ENCODE data around the gene FGF22.
"Not testable (repeated sequence)": the region's sequence is repeated elsewhere in the genome, so short reads cannot be mapped to it uniquely, and the experiment has no call there.

FGF22 gene

GRCh38 chr19:607301-608154 is 32.2 kb upstream of the FGF22 start:
- no peak for DNase-seq (ENCODE audit: low read depth in 2 of 2)

- DNase-seq (ENCODE audit: low read depth in 2 of 2), result no peak
These were observed 31.3 kb upstream of the FGF22 start for GRCh38 chr19:608155-609003.

GRCh38 chr19:609004-609346 is 30.7 kb upstream of the FGF22 start:
- no peak for DNase-seq (ENCODE audit: low read depth in 2 of 2)

- DNase-seq (ENCODE audit: low read depth in 2 of 2), result no peak
These were observed 29.4 kb upstream of the FGF22 start for GRCh38 chr19:610071-610800.

- peak; percentile 46 to 47 for DNase-seq (ENCODE audit: low read depth in 2 of 2)
These were observed 28.7 kb upstream of the FGF22 start for GRCh38 chr19:610801-611480.

GRCh38 chr19:611481-611868 is 28.2 kb upstream of the FGF22 start:
- DNase-seq (ENCODE audit: low read depth in 2 of 2), result peak; percentile 69 to 79

- no peak for DNase-seq (ENCODE audit: low read depth in 2 of 2)
These were observed 26.7 kb upstream of the FGF22 start for GRCh38 chr19:612941-613340.

GRCh38 chr19:613732-614567 is 25.7 kb upstream of the FGF22 start:
- DNase-seq (ENCODE audit: low read depth in 2 of 2), result no peak

- DNase-seq (ENCODE audit: low read depth in 2 of 2), result no peak
These were observed 24.1 kb upstream of the FGF22 start for GRCh38 chr19:615619-616018.

GRCh38 chr19:616062-616700 is 23.5 kb upstream of the FGF22 start:
- DNase-seq (ENCODE audit: low read depth in 2 of 2), result no peak

GRCh38 chr19:616747-617526 is 22.7 kb upstream of the FGF22 start:
- DNase-seq (ENCODE audit: low read depth in 2 of 2), result no peak

- no peak for DNase-seq (ENCODE audit: low read depth in 2 of 2)
These were observed 22.0 kb upstream of the FGF22 start for GRCh38 chr19:617551-618246.

GRCh38 chr19:618247-618619 is 21.4 kb upstream of the FGF22 start:
- no peak for DNase-seq (ENCODE audit: low read depth in 2 of 2)

GRCh38 chr19:618674-619285 is 20.9 kb upstream of the FGF22 start:
- DNase-seq (ENCODE audit: low read depth in 2 of 2), result no peak

GRCh38 chr19:619286-620002 is 20.2 kb upstream of the FGF22 start:
- no peak for DNase-seq (ENCODE audit: low read depth in 2 of 2)

GRCh38 chr19:620166-620862 is 19.4 kb upstream of the FGF22 start:
- DNase-seq (ENCODE audit: low read depth in 2 of 2), result no peak

GRCh38 chr19:621191-621590 is 18.5 kb upstream of the FGF22 start:
- not testable (repeated sequence) for DNase-seq (ENCODE audit: low read depth in 2 of 2)
